WTC11 (cell line): Measurements from ENCODE around the gene FOXI2. TPM values are rescaled to one million over a fixed set of nuclear protein-coding genes. Genes with fewer than 3 reads are reported as not detected.
A peak's percentile ranks its signal among the peaks of the same experiment; 100 is the strongest.

Experiments
- ATAC-seq: fragments of 200-7000 bp; cut with Tn5 transposase; 2 replicates; pipeline ENCODE4 v1.10.0; 2021; ENCODE audit warnings: mild to moderate bottlenecking, moderate library complexity
- CTCF ChIA-PET: fragments of 300-600 bp; sonication (Branson Sonifier 250); formaldehyde crosslinking; loops from one replicate; lab custom pipeline; 2021; ENCODE audit warnings: antibody characterized with exemption; lab: Charles Lee
- POLR2A ChIA-PET: fragments of 350-600 bp; sonication (Branson Sonifier 250); formaldehyde crosslinking; loops from one replicate; lab custom pipeline; 2021; ENCODE audit warnings: antibody characterized with exemption; lab: Charles Lee
- DNase-seq: peaks from one replicate; pipeline ENCODE4 v3.0.0; 2021; ENCODE audit warnings: low spot score
- H3K27ac Mint-ChIP-seq: 2 replicates; pipeline ENCODE4 v1.8.0; 2021; ENCODE audit warnings: mixed read lengths
- H3K27me3 Mint-ChIP-seq: 2 replicates; pipeline ENCODE4 v1.8.0; 2021; ENCODE audit warnings: low read depth, mild to moderate bottlenecking, moderate library complexity, mixed read lengths
- H3K36me3 Mint-ChIP-seq: 2 replicates; pipeline ENCODE4 v1.8.0; 2021; ENCODE audit warnings: mixed read lengths
- H3K4me1 Mint-ChIP-seq: 2 replicates; pipeline ENCODE4 v1.8.0; 2022; ENCODE audit warnings: mixed read lengths
- H3K4me3 Mint-ChIP-seq: 2 replicates; pipeline ENCODE4 v1.8.0; 2021; ENCODE audit warnings: mild to moderate bottlenecking, moderate library complexity, mixed read lengths
- H3K9me3 Mint-ChIP-seq: 2 replicates; pipeline ENCODE4 v1.8.0; 2021; ENCODE audit warnings: mixed read lengths
- EMX1 ChIP-seq: fragments of 250-450 bp; sonication (Bioruptor Pico); IDR thresholded peaks from 2 replicates; pipeline ENCODE4 v1.8.0; 2021; ENCODE audit warnings: mild to moderate bottlenecking
- ESRRA ChIP-seq: sonication (generic); formaldehyde crosslinking; IDR thresholded peaks from 2 replicates; pipeline ENCODE4 v1.8.1; 2022; ENCODE audit warnings: mild to moderate bottlenecking, missing genetic modification reagents, borderline replicate concordance
- GABPB1 ChIP-seq: sonication (generic); formaldehyde crosslinking; IDR thresholded peaks from 2 replicates; pipeline ENCODE4 v1.8.1; 2023; ENCODE audit warnings: mild to moderate bottlenecking, missing genetic modification reagents
- IRF2 ChIP-seq: sonication (generic); formaldehyde crosslinking; IDR thresholded peaks from 2 replicates; pipeline ENCODE4 v1.8.0; 2022; ENCODE audit warnings: low read depth, missing genetic modification reagents, borderline replicate concordance
- JAZF1 ChIP-seq: fragments of 250-450 bp; sonication (Bioruptor Pico); IDR thresholded peaks from 2 replicates; pipeline ENCODE4 v1.9.0; 2021; ENCODE audit warnings: moderate library complexity, mild to moderate bottlenecking, inconsistent platforms
- KAT7 ChIP-seq: sonication (generic); formaldehyde crosslinking; IDR thresholded peaks from 2 replicates; pipeline ENCODE4 v1.8.1; 2023; ENCODE audit warnings: missing genetic modification reagents, mild to moderate bottlenecking, borderline replicate concordance
- SMAD4 ChIP-seq: sonication (generic); formaldehyde crosslinking; IDR thresholded peaks from 2 replicates; pipeline ENCODE4 v1.8.0; 2022; ENCODE audit warnings: mild to moderate bottlenecking, missing genetic modification reagents
- SOX15 ChIP-seq: fragments of 250-450 bp; sonication (Bioruptor Pico); IDR thresholded peaks from 2 replicates; pipeline ENCODE4 v1.9.0; 2021; ENCODE audit warnings: mild to moderate bottlenecking
- TEAD4 ChIP-seq: sonication (generic); formaldehyde crosslinking; IDR thresholded peaks from 2 replicates; pipeline ENCODE4 v1.8.0; 2022; ENCODE audit warnings: mild to moderate bottlenecking, missing genetic modification reagents
- total RNA-seq: library from RNA; stranded (reverse); gene quantifications from 3 replicates; pipeline ENCODE4 v1.2.3, GENCODE V29; 2021
- TF ChIP-seq, protein P1 (sequence below): sonication (generic); formaldehyde crosslinking; IDR thresholded peaks from 2 replicates; pipeline ENCODE4 v1.8.1; 2022; ENCODE audit warnings: mild to moderate bottlenecking, missing genetic modification reagents, moderate library complexity, borderline replicate concordance
- TF ChIP-seq, protein P2 (sequence below): fragments of 250-450 bp; sonication (Bioruptor Pico); IDR thresholded peaks from 2 replicates; pipeline ENCODE4 v1.9.0; 2021; ENCODE audit warnings: mild to moderate bottlenecking, borderline replicate concordance
- TF ChIP-seq, protein P3 (sequence below): sonication (generic); formaldehyde crosslinking; IDR thresholded peaks from 2 replicates; pipeline ENCODE4 v1.8.1; 2023; ENCODE audit warnings: mild to moderate bottlenecking, missing genetic modification reagents
- TF ChIP-seq, protein P4 (sequence below): sonication (generic); formaldehyde crosslinking; IDR thresholded peaks from 2 replicates; pipeline ENCODE4 v1.8.1; 2022; ENCODE audit warnings: mild to moderate bottlenecking, moderate library complexity, missing genetic modification reagents
- TF ChIP-seq, protein P5 (sequence below): sonication (generic); formaldehyde crosslinking; IDR thresholded peaks from 2 replicates; pipeline ENCODE4 v1.8.1; 2023; ENCODE audit warnings: mild to moderate bottlenecking, moderate library complexity, missing genetic modification reagents
- TF ChIP-seq, protein P6 (sequence below): sonication (generic); formaldehyde crosslinking; IDR thresholded peaks from 2 replicates; pipeline ENCODE4 v1.8.0; 2023; ENCODE audit warnings: missing genetic modification reagents, mild to moderate bottlenecking, borderline replicate concordance
- TF ChIP-seq, protein P7 (sequence below): sonication (generic); formaldehyde crosslinking; IDR thresholded peaks from 2 replicates; pipeline ENCODE4 v1.8.1; 2023; ENCODE audit warnings: mild to moderate bottlenecking, missing genetic modification reagents

Gene FOXI2
- total RNA-seq, 1 experiment from 2014 or later = 1.7 TPM

DNA sequence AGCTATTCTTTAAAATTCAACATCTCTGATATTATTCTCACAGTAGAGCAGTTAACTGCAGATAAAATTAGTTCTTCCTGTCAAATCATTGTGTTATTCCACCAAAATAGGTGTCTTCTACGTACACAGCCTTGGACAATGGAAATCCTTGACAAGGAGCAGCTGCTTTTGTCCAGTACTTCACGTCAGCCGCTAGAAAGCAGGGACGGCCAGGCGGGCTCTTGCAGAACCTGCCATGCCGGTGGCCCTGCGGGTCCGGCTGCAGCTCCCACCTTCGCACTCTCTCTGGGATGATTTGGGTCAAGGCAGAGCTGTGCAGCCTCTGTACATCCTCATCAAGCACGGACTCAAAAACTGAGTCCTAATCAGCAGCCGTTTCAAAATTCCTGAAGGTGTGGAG, 2.2 kb upstream of the FOXI2 start:
- POLR2A ChIA-PET = no interaction called here
- peak overlapping the region; percentile 78 for H3K4me3 Mint-ChIP-seq

DNA sequence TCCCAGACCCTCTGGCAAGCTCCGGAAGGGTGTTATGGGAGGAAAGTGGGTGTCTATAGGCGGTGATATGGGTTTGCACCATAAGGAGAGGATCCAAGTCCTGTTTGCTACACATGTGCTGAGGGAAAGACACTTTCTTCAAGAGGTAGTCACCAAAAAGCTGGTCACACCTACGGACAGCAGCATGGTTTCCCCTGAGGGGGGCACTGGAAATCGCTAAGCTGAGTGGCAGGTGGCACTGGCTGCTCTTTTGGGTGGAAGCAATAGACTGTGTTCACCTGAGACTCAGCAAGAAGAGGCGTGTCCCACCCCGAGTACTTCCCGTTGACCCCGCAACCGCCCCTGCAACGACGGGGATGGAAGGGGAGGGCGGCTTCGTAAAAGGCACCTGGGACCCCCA, 1.8 kb upstream of the FOXI2 start:
- H3K27ac Mint-ChIP-seq = no peak overlapping the region
- no peaks in the 10 kb centered on the region for H3K9me3 Mint-ChIP-seq
- DNase-seq = no peak
- peaks cover 19% of the 10 kb centered on the region for H3K4me1 Mint-ChIP-seq
- H3K36me3 Mint-ChIP-seq = no peaks in the 10 kb centered on the region
- ATAC-seq = no peak
- ChIA-PET POLR2A (no interaction called here), CTCF (interaction anchor here (0.9 to 1.2 kb wide), 3 partner anchors 80 to 119 kb away, joined by 3 to 4 read pairs (median 3); no protein-coding TSS in a partner anchor)
- peaks cover 81% of the 10 kb centered on the region for H3K27me3 Mint-ChIP-seq
- H3K4me3 Mint-ChIP-seq = peak overlapping the region; percentile 78
- TF ChIP-seq EMX1 (CRISPR knock-in tag) = no peak
- TF ChIP-seq, protein P1, sequence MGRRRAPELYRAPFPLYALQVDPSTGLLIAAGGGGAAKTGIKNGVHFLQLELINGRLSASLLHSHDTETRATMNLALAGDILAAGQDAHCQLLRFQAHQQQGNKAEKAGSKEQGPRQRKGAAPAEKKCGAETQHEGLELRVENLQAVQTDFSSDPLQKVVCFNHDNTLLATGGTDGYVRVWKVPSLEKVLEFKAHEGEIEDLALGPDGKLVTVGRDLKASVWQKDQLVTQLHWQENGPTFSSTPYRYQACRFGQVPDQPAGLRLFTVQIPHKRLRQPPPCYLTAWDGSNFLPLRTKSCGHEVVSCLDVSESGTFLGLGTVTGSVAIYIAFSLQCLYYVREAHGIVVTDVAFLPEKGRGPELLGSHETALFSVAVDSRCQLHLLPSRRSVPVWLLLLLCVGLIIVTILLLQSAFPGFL (CRISPR knock-in tag) = no peak
- TF ChIP-seq IRF2 (CRISPR knock-in tag) = no peak
- TF ChIP-seq, protein P2, sequence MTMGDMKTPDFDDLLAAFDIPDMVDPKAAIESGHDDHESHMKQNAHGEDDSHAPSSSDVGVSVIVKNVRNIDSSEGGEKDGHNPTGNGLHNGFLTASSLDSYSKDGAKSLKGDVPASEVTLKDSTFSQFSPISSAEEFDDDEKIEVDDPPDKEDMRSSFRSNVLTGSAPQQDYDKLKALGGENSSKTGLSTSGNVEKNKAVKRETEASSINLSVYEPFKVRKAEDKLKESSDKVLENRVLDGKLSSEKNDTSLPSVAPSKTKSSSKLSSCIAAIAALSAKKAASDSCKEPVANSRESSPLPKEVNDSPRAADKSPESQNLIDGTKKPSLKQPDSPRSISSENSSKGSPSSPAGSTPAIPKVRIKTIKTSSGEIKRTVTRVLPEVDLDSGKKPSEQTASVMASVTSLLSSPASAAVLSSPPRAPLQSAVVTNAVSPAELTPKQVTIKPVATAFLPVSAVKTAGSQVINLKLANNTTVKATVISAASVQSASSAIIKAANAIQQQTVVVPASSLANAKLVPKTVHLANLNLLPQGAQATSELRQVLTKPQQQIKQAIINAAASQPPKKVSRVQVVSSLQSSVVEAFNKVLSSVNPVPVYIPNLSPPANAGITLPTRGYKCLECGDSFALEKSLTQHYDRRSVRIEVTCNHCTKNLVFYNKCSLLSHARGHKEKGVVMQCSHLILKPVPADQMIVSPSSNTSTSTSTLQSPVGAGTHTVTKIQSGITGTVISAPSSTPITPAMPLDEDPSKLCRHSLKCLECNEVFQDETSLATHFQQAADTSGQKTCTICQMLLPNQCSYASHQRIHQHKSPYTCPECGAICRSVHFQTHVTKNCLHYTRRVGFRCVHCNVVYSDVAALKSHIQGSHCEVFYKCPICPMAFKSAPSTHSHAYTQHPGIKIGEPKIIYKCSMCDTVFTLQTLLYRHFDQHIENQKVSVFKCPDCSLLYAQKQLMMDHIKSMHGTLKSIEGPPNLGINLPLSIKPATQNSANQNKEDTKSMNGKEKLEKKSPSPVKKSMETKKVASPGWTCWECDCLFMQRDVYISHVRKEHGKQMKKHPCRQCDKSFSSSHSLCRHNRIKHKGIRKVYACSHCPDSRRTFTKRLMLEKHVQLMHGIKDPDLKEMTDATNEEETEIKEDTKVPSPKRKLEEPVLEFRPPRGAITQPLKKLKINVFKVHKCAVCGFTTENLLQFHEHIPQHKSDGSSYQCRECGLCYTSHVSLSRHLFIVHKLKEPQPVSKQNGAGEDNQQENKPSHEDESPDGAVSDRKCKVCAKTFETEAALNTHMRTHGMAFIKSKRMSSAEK (CRISPR knock-in tag) = no peak
- no peak for TF ChIP-seq JAZF1 (CRISPR knock-in tag)
- TF ChIP-seq, protein P3, sequence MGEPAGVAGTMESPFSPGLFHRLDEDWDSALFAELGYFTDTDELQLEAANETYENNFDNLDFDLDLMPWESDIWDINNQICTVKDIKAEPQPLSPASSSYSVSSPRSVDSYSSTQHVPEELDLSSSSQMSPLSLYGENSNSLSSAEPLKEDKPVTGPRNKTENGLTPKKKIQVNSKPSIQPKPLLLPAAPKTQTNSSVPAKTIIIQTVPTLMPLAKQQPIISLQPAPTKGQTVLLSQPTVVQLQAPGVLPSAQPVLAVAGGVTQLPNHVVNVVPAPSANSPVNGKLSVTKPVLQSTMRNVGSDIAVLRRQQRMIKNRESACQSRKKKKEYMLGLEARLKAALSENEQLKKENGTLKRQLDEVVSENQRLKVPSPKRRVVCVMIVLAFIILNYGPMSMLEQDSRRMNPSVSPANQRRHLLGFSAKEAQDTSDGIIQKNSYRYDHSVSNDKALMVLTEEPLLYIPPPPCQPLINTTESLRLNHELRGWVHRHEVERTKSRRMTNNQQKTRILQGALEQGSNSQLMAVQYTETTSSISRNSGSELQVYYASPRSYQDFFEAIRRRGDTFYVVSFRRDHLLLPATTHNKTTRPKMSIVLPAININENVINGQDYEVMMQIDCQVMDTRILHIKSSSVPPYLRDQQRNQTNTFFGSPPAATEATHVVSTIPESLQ (CRISPR knock-in tag) = no peak
- TF ChIP-seq, protein P4, sequence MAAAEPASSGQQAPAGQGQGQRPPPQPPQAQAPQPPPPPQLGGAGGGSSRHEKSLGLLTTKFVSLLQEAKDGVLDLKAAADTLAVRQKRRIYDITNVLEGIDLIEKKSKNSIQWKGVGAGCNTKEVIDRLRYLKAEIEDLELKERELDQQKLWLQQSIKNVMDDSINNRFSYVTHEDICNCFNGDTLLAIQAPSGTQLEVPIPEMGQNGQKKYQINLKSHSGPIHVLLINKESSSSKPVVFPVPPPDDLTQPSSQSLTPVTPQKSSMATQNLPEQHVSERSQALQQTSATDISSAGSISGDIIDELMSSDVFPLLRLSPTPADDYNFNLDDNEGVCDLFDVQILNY (CRISPR knock-in tag) = no peak
- TF ChIP-seq, protein P5, sequence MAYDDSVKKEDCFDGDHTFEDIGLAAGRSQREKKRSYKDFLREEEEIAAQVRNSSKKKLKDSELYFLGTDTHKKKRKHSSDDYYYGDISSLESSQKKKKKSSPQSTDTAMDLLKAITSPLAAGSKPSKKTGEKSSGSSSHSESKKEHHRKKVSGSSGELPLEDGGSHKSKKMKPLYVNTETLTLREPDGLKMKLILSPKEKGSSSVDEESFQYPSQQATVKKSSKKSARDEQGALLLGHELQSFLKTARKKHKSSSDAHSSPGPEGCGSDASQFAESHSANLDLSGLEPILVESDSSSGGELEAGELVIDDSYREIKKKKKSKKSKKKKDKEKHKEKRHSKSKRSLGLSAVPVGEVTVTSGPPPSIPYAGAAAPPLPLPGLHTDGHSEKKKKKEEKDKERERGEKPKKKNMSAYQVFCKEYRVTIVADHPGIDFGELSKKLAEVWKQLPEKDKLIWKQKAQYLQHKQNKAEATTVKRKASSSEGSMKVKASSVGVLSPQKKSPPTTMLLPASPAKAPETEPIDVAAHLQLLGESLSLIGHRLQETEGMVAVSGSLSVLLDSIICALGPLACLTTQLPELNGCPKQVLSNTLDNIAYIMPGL = no peak

More for the DNA sequence above, 2.2 kb upstream of the FOXI2 start:
- ATAC-seq = no peak
- CTCF ChIA-PET = interaction anchor here (0.7 to 1.2 kb wide), 4 partner anchors 19 to 120 kb away, joined by 3 to 4 read pairs (median 3); no protein-coding TSS in a partner anchor
- Mint-ChIP-seq H3K9me3 (peaks cover 4% of the 10 kb centered on the region), H3K36me3 (no peaks in the 10 kb centered on the region), H3K27ac (no peak overlapping the region), H3K4me1 (peaks cover 19% of the 10 kb centered on the region), H3K27me3 (peaks cover 81% of the 10 kb centered on the region)
- DNase-seq = no peak
- TF ChIP-seq GABPB1 (CRISPR knock-in tag) (no peak), ESRRA (CRISPR knock-in tag) (no peak), KAT7 (CRISPR knock-in tag) (no peak), SMAD4 (CRISPR knock-in tag) (no peak), TEAD4 (CRISPR knock-in tag) (no peak), SOX15 (no peak)
- TF ChIP-seq, protein P6, sequence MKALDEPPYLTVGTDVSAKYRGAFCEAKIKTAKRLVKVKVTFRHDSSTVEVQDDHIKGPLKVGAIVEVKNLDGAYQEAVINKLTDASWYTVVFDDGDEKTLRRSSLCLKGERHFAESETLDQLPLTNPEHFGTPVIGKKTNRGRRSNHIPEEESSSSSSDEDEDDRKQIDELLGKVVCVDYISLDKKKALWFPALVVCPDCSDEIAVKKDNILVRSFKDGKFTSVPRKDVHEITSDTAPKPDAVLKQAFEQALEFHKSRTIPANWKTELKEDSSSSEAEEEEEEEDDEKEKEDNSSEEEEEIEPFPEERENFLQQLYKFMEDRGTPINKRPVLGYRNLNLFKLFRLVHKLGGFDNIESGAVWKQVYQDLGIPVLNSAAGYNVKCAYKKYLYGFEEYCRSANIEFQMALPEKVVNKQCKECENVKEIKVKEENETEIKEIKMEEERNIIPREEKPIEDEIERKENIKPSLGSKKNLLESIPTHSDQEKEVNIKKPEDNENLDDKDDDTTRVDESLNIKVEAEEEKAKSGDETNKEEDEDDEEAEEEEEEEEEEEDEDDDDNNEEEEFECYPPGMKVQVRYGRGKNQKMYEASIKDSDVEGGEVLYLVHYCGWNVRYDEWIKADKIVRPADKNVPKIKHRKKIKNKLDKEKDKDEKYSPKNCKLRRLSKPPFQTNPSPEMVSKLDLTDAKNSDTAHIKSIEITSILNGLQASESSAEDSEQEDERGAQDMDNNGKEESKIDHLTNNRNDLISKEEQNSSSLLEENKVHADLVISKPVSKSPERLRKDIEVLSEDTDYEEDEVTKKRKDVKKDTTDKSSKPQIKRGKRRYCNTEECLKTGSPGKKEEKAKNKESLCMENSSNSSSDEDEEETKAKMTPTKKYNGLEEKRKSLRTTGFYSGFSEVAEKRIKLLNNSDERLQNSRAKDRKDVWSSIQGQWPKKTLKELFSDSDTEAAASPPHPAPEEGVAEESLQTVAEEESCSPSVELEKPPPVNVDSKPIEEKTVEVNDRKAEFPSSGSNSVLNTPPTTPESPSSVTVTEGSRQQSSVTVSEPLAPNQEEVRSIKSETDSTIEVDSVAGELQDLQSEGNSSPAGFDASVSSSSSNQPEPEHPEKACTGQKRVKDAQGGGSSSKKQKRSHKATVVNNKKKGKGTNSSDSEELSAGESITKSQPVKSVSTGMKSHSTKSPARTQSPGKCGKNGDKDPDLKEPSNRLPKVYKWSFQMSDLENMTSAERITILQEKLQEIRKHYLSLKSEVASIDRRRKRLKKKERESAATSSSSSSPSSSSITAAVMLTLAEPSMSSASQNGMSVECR = no peak
- TF ChIP-seq, protein P7, sequence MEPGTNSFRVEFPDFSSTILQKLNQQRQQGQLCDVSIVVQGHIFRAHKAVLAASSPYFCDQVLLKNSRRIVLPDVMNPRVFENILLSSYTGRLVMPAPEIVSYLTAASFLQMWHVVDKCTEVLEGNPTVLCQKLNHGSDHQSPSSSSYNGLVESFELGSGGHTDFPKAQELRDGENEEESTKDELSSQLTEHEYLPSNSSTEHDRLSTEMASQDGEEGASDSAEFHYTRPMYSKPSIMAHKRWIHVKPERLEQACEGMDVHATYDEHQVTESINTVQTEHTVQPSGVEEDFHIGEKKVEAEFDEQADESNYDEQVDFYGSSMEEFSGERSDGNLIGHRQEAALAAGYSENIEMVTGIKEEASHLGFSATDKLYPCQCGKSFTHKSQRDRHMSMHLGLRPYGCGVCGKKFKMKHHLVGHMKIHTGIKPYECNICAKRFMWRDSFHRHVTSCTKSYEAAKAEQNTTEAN (CRISPR knock-in tag) = no peak
